GM12873 (cell line): ENCODE data around the gene ANKRD63.

Experiments
- TF ChIP-seq, protein P1 (sequence below): IDR thresholded peaks from 2 replicates; pipeline ENCODE4 v1.5.1; 2012; ENCODE audit warnings: low read depth, mild to moderate bottlenecking, moderate library complexity, low read length, control low read depth; ENCODE audit not compliant: insufficient read depth; ENCODE audit errors: missing control alignments

The ANKRD63 gene

DNA sequence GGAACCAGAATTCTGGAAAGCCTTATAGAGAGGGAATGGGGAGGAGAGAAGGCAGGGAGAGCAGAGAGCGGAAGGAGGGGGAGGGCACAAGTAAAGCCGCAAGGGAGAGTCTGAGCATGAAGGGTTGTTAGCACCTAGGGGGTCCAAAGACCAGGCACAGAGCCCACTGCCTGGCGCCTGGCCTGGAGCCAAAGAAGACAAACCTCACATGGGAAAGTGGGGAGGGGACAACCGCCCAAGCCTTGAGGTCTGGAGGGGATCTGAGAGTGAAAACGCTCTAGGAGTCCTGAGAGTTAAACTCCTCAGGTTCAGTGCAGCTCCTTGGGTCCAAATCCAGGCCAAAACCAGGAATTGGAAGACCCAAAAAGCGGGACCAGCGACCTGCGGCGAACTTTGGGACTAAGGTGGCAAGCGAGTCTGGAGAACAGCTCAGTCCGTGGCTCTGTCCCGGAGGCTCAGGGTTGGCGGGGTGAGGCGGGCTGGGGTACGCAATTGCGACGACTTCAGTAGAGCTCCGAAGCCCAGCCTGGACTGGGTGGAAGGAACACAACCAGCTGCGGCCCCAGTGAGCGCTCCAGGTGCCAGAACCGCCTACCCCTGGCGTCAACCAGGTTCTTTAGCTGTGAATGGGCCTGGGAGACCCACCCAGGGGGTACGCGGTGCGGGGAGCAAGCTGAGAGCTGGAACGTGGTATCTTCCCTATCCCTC lies 39.8 kb upstream of the ANKRD63 start:
- TF ChIP-seq, protein P1, sequence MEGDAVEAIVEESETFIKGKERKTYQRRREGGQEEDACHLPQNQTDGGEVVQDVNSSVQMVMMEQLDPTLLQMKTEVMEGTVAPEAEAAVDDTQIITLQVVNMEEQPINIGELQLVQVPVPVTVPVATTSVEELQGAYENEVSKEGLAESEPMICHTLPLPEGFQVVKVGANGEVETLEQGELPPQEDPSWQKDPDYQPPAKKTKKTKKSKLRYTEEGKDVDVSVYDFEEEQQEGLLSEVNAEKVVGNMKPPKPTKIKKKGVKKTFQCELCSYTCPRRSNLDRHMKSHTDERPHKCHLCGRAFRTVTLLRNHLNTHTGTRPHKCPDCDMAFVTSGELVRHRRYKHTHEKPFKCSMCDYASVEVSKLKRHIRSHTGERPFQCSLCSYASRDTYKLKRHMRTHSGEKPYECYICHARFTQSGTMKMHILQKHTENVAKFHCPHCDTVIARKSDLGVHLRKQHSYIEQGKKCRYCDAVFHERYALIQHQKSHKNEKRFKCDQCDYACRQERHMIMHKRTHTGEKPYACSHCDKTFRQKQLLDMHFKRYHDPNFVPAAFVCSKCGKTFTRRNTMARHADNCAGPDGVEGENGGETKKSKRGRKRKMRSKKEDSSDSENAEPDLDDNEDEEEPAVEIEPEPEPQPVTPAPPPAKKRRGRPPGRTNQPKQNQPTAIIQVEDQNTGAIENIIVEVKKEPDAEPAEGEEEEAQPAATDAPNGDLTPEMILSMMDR = no peak

- TF ChIP-seq, protein P1 = peak; percentile 86
Measured at GRCh38 chr15:40320931-40321371, 38.1 kb upstream of the ANKRD63 start.

DNA sequence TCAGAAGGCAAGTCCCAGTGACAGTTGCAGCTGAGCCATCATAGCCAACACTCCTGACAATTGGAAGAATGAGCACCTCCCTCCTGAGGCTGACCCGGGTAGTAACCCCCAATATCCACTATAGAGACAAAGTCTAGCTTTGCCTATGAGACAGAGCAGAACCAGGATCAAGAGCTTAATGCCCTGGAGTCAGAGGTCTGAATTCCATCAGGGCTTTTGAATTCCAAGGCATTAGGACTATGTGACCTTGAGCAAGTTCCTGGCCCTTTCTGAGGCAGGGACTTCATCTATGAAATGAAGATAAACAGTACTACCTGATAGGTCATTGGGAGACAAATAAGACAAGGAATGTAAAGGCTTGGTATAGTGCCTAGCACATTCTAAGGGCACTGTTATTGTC lies 37.5 kb upstream of the ANKRD63 start:
- TF ChIP-seq, protein P1 = no peak

DNA sequence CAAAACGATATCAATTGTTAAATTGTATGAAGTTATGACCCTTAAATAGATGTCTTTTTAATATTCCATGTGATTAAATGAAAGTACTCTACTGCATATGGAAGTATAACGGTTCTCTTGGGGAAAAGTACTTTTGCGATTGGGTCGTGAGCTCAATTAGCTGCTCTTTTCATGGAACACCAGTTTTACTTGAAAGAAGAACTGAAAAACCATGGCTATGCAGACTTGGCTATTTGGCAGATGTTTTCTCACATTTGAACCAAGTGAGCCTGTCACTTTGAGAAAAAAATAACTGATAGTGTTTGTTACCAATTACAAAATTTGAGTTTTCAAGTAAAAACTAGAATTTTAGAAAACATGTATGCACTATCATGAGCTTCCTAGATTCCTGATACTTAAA lies 34.7 kb upstream of the ANKRD63 start:
- TF ChIP-seq, protein P1 = no peak

- TF ChIP-seq, protein P1 = no peak
Measured at GRCh38 chr15:40316931-40317330, 34.1 kb upstream of the ANKRD63 start.

DNA sequence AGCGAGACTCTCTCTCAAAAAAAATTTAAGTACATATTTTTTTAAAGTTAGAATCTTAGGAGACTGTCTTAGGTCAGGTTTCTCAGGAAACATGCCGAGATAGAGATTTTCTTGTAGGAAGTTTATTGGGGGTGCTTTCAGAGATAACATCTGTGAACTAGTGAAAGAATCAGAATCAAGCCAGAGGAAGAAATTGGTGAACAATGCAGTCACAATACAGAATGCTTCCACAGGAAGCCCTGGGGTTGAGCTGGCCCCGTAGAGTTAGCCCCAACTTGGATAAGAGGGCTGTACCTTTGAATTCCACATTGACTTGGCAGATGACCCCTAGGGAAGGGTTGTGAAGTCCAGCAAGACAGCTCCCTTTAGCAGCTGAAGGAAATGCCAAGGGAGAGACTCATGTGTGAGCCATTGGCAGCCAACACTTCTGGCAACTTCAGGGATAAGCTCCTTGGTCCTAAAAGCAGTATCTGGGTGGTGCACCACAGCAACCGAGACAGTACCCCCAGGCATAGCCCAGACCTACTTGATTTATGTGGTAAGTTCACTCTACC lies 31.9 kb upstream of the ANKRD63 start:
- TF ChIP-seq, protein P1 = no peak

DNA sequence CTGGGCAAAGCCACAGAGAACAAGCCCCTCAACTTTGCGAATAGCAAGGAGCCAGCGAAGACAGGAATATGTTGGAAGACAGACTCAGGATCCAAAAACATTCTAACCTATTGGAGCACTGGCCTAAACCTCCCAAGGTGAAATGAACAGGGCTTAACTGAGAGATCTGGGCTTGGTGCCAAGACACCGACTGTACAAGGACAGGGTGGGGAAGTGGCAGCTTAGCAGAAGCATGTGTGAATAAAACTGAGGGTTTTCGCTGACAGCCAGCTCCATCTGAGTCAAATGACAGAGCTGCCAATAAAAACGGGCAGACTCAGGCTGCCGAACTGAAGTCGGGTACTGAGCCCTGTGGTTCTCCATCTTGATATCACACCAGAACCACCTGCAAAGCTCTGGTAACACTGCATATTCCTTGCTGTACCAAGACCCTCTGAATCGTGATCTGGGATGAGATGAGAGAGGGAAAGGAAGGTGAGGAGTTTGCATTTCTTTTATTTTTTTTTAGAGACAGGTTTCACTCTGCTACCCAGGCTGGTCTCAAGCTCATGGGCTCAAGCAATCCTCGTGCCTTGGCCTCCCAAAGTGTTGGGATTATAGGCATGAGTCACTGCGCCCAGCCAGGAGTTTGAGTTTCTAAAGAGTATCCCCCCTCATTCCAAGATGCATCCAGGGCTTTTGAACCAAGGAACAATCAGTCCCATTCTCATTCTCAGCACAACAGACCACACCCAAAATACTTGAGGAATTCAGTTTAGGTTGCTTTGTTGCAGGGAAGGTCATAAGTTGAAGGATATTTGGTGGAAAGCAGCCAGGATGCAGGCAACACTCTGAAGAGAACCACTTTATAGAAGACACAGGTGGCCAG lies 30.9 kb upstream of the ANKRD63 start:
- TF ChIP-seq, protein P1 = no peak
